Brain microvascular endothelial cell (primary cell): ENCODE data around the gene ADAMTS14.
"Not testable (repeated sequence)": the region's sequence is repeated elsewhere in the genome, so short reads cannot be mapped to it uniquely, and the experiment has no call there.

Experiments used
- DNase-seq: peaks from one replicate; pipeline ENCODE4 v3.0.0-alpha.2; 2020
- H3K27ac ChIP-seq: fragments of 250-450 bp; sonication (Bioruptor Pico); 2 replicates; pipeline ENCODE4 v1.5.1; 2020; ENCODE audit warnings: mild to moderate bottlenecking, moderate library complexity
- H3K27me3 ChIP-seq: fragments of 250-450 bp; sonication (Bioruptor Pico); replicated peaks from 2 replicates; pipeline ENCODE4 v1.5.1; 2020; ENCODE audit warnings: mild to moderate bottlenecking
- H3K36me3 ChIP-seq: fragments of 250-450 bp; sonication (Bioruptor Pico); replicated peaks from 2 replicates; pipeline ENCODE4 v1.5.1; 2020; ENCODE audit warnings: mild to moderate bottlenecking
- H3K4me3 ChIP-seq: 2 replicates; pipeline ENCODE4 v1.5.1; 2011; ENCODE audit warnings: low read depth, mild to moderate bottlenecking, control low read depth, low read length, moderate library complexity
- in situ Hi-C: cut with HindIII; loops from 2 replicates; pipeline ENCODE4 v1.10.0; 2017; ENCODE audit warnings: low sequenced_read_pairs, low pct_ligation_motif_present
- TF ChIP-seq, protein P1 (sequence below): IDR thresholded peaks from 2 replicates; pipeline ENCODE4 v1.5.1; 2011; ENCODE audit warnings: low read depth, mild to moderate bottlenecking, moderate library complexity, low read length, control low read depth, inconsistent platforms; ENCODE audit errors: missing control alignments

The ADAMTS14 gene

DNA sequence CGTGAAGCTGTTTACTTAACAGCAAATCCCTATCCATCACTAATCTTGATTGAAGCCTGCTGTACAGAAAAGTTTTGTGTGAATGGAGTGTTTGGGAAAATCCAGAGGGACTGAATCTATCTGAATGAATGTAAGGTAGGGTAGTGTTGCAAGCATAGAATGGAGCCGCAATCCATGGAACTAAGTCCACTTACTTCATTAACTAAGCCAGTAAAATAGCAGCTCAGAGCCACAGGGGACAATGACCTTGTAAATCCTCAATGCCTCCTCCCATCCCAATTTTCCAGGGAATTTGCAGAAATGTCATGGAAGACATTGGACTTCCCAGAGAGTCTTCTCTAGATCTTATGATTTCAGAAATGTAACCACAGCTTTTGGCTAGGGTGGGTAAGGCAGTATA, 97.7 kb downstream of the ADAMTS14 start:
- no peaks in the 10 kb centered on the region for H3K36me3 ChIP-seq
- no peaks in the 10 kb centered on the region for H3K27me3 ChIP-seq
- in situ Hi-C loops, result loop anchor here (25.0 kb wide), 1 partner anchor 208 kb away; no protein-coding TSS in a partner anchor
- no peak overlapping the region for H3K4me3 ChIP-seq
- TF ChIP-seq, protein P1, sequence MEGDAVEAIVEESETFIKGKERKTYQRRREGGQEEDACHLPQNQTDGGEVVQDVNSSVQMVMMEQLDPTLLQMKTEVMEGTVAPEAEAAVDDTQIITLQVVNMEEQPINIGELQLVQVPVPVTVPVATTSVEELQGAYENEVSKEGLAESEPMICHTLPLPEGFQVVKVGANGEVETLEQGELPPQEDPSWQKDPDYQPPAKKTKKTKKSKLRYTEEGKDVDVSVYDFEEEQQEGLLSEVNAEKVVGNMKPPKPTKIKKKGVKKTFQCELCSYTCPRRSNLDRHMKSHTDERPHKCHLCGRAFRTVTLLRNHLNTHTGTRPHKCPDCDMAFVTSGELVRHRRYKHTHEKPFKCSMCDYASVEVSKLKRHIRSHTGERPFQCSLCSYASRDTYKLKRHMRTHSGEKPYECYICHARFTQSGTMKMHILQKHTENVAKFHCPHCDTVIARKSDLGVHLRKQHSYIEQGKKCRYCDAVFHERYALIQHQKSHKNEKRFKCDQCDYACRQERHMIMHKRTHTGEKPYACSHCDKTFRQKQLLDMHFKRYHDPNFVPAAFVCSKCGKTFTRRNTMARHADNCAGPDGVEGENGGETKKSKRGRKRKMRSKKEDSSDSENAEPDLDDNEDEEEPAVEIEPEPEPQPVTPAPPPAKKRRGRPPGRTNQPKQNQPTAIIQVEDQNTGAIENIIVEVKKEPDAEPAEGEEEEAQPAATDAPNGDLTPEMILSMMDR, result no peak
- DNase-seq, result no peak
- no peak overlapping the region for H3K27ac ChIP-seq

DNA sequence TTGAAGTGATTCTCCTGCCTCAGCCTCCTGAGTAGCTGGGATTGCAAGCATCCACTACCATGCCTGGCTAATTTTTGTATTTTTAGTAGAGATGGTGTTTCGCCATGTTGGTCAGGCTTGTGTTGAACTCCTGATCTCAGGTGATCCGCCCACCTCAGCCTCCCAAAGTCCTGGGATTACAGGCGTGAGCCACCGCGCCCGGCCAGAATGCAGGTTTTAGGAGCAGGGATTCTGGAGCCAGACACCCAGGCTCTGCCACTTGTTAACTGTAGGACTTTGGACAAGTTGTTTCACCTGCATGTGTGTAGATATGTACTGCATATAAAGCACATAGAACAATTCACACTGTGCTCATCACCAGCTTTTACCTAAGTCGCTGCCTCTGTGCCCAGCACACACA, 98.2 kb downstream of the ADAMTS14 start:
- not testable (repeated sequence) for H3K27me3 ChIP-seq, DNase-seq, H3K4me3 ChIP-seq, H3K27ac ChIP-seq, H3K36me3 ChIP-seq
- in situ Hi-C loops, result loop anchor here (25.0 kb wide), 1 partner anchor 208 kb away; no protein-coding TSS in a partner anchor

DNA sequence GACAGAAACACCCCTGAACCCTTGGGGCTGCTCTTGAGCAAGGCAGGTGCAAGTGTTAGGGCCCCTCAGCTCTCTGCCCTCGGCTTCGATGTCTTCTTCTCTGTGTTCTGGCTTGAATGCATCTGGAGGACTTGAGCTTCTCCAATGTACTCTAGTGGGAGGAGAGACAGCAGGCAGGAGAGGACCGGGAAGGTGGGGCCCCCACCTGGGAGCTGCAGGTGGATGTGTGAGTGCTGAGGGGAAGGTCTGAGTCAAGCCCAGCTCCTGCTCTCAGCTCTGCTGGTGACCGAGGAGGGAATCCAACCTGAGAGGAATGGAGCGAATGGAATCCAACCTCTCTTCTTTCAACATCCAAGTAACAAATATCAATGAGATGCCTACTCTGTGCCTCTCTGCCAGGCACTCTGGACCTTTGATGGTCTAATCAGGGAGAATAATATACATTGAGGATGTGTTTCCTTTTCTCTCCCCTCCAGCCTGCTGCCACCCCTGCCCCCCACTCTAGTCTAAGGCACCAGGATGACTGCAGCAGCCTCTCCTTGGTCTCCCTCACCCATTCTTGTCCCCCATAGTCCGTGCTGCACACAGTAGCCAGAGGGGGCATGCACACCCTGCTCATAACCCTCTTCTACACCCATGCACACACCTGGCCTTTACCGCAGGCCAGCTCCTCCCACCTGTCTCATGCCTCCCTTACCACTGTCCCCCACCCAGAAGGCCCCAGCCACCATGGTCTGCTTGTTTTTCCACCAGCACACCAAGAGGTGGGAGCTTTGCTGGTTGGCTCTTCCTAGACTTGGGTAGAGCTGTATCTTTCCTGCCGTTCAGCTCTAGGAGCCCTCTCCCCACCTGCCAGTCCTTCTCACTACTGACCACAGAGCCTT, 99.2 kb downstream of the ADAMTS14 start:
- TF ChIP-seq, protein P1, result no peak
- Histone ChIP-seq H3K4me3 (no peak overlapping the region), H3K27ac (no peak overlapping the region), H3K27me3 (no peaks in the 10 kb centered on the region), H3K36me3 (no peaks in the 10 kb centered on the region)
- in situ Hi-C loops, result loop anchor here (25.0 kb wide), 1 partner anchor 209 kb away; no protein-coding TSS in a partner anchor
- no peak for DNase-seq

DNA sequence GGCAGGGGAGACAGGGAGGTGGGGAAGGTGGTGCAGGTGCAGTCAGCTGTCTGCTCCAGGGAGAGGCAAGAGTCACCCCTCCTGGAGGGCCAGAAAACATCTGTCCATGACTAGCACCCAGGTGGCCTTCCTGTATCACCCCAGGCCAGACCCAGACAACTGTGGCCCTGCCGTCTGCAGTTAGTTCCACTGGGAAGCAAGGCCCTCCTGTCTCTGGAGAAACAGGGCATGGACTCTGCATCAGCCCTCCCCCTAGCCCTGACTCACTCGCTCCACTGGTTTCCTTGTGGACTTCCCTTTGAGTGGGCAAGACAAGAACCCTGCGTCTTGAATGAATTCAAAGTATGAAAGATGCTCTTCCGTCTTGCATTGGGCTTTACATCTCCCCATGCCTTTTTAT, 100.3 kb downstream of the ADAMTS14 start:
- Histone ChIP-seq H3K36me3 (no peaks in the 10 kb centered on the region), H3K4me3 (no peak overlapping the region), H3K27me3 (no peaks in the 10 kb centered on the region), H3K27ac (no peak overlapping the region)
- DNase-seq, result no peak
- in situ Hi-C loops, result loop anchor here (25.0 kb wide), 1 partner anchor 210 kb away; no protein-coding TSS in a partner anchor
- TF ChIP-seq, protein P1, result no peak

DNA sequence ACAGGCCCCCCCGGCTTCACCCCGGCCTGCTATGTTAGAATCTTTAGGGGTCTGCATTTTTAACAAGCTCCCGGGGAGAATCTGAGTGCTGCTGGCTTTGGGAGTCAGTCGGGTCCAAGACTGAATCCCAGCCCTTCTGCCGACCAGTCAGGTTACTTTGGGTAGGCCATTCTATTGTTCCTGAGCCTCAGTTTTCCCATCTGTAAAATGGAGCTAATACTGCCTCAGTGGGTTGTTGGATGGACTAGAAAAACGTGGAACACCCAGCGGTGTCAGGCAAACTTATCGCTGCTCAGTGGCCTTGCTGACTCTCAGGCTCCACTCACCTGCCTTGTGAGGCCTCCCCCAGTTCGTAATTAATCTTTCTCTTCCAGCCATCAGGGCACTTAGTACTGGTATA, 101.2 kb downstream of the ADAMTS14 start:
- no peak for DNase-seq
- Histone ChIP-seq H3K4me3 (no peak overlapping the region), H3K27ac (no peak overlapping the region), H3K36me3 (no peaks in the 10 kb centered on the region), H3K27me3 (no peaks in the 10 kb centered on the region)
- in situ Hi-C loops, result loop anchor here (25.0 kb wide), 1 partner anchor 211 kb away; no protein-coding TSS in a partner anchor
- TF ChIP-seq, protein P1, result no peak

DNA sequence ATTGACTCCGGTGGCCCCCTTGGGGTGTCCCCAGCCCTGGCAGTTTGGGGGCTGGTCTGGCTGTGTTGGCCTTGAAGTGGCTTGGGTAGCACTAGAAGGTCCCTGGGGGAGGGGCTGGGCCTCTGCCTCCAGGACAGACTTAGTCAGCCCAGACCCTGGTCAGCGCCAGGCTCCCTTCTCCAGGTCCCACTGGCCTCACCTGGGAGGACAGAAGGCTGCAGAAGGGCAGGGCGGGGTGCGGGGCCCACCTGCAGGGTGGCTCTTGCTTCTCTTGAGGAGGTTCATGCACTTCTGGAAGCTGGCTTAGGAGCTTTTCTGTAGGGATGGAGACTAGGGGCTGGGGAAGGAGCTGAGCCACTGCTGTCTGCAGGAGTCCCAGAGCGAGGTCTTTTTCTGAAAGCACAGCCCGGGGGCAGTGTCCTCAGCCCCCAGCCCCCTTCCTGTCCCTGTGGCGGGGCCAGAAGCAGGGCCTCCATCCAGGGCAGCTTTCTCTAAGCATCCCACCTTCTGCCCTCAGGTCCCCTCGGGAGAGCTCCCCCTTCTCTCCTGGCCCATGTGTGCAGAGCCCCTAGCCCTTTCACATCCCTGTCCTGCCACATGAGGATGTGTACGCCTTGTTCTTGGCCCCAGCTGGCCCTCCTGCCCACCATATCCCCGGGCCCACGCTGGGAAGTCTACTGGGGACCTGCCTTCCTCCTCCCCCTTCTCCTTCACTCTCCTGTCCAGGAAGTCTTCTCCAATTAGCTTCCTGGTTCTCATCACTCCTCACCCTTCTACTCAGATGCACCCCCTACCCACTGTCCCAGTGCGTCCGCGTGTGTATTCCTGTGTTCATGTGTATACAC, 101.9 kb downstream of the ADAMTS14 start:
- no peak for DNase-seq
- TF ChIP-seq, protein P1, result no peak
- in situ Hi-C loops, result loop anchor here (25.0 kb wide), 1 partner anchor 212 kb away; no protein-coding TSS in a partner anchor

More for the DNA sequence above, 101.9 kb downstream of the ADAMTS14 start:
- Histone ChIP-seq H3K4me3 (no peak overlapping the region), H3K27me3 (no peaks in the 10 kb centered on the region), H3K27ac (no peak overlapping the region), H3K36me3 (no peaks in the 10 kb centered on the region)
